RWPE2 (cell line): ENCODE measurements around the gene MS4A6A.
A peak's percentile ranks its signal among the peaks of the same experiment; 100 is the strongest.
"Not testable (repeated sequence)": the region's sequence is repeated elsewhere in the genome, so short reads cannot be mapped to it uniquely, and the experiment has no call there.

ENCODE experiments used
- ATAC-seq: fragments of 200-7000 bp; cut with Tn5 transposase; 3 replicates; pipeline ENCODE4 v1.9.1; 2021; ENCODE audit warnings: low read depth
- DNase-seq: peaks from one replicate; pipeline ENCODE4 v3.0.0-alpha.2; 2020; ENCODE audit warnings: low spot score
- H3K27ac ChIP-seq: fragments of 450-650 bp; 2 replicates; pipeline ENCODE4 v1.5.1; 2017; ENCODE audit warnings: mild to moderate bottlenecking; ENCODE audit not compliant: poor library complexity, severe bottlenecking
- H3K27me3 ChIP-seq: fragments of 250-450 bp; sonication (Bioruptor Pico); 2 replicates; pipeline ENCODE4 v1.5.1; 2021; ENCODE audit warnings: mild to moderate bottlenecking, moderate library complexity; ENCODE audit not compliant: insufficient read depth, poor library complexity, severe bottlenecking
- H3K36me3 ChIP-seq: fragments of 250-450 bp; sonication (Bioruptor Pico); 2 replicates; pipeline ENCODE4 v1.5.1; 2020; ENCODE audit warnings: low read depth, mild to moderate bottlenecking, moderate library complexity
- H3K4me1 ChIP-seq: fragments of 250-450 bp; sonication (Bioruptor Pico); 2 replicates; pipeline ENCODE4 v1.5.1; 2021; ENCODE audit warnings: mild to moderate bottlenecking, moderate library complexity; ENCODE audit not compliant: insufficient read depth, poor library complexity, severe bottlenecking
- H3K4me3 ChIP-seq: fragments of 250-450 bp; sonication (Bioruptor Pico); 2 replicates; pipeline ENCODE4 v1.5.1; 2021; ENCODE audit warnings: mild to moderate bottlenecking, moderate library complexity; ENCODE audit not compliant: severe bottlenecking
- H3K9me3 ChIP-seq: fragments of 250-450 bp; sonication (Bioruptor Pico); 2 replicates; pipeline ENCODE4 v1.5.1; 2021; ENCODE audit warnings: mild to moderate bottlenecking, moderate library complexity; ENCODE audit not compliant: severe bottlenecking
- CTCF ChIP-seq: fragments of 450-650 bp; IDR thresholded peaks from one replicate; pipeline ENCODE4 v1.5.1; 2017; ENCODE audit warnings: mild to moderate bottlenecking, moderate library complexity; ENCODE audit not compliant: poor library complexity, severe bottlenecking

MS4A6A gene

GRCh38 chr11:60130496-60130895 is 52.4 kb downstream of the MS4A6A start:
- DNase-seq, result no peak
- H3K9me3 ChIP-seq, result no peaks in the 10 kb centered on the region
- H3K27ac ChIP-seq, result no peak overlapping the region

GRCh38 chr11:60129853-60130252 is 53.0 kb downstream of the MS4A6A start:
- ATAC-seq, result no peak

More at GRCh38 chr11:60130496-60130895, 52.4 kb downstream of the MS4A6A start:
- ATAC-seq, result peak; percentile 74
- no peaks in the 10 kb centered on the region for H3K36me3 ChIP-seq
- peaks cover 22% of the 10 kb centered on the region for H3K4me1 ChIP-seq
- peak; percentile 76 for TF ChIP-seq CTCF
- H3K4me3 ChIP-seq, result no peak overlapping the region
- H3K27me3 ChIP-seq, result no peaks in the 10 kb centered on the region

GRCh38 chr11:60128866-60129265 is 54.0 kb downstream of the MS4A6A start:
- not testable (repeated sequence) for ATAC-seq, H3K9me3 ChIP-seq, H3K36me3 ChIP-seq, H3K4me3 ChIP-seq, DNase-seq, H3K27me3 ChIP-seq, H3K27ac ChIP-seq
- peaks cover 22% of the 10 kb centered on the region for H3K4me1 ChIP-seq

More at GRCh38 chr11:60129853-60130252, 53.0 kb downstream of the MS4A6A start:
- Histone ChIP-seq H3K27ac (no peak overlapping the region), H3K27me3 (no peaks in the 10 kb centered on the region), H3K9me3 (no peaks in the 10 kb centered on the region), H3K4me1 (peaks cover 22% of the 10 kb centered on the region), H3K4me3 (no peak overlapping the region), H3K36me3 (no peaks in the 10 kb centered on the region)
- TF ChIP-seq CTCF, result no peak
- no peak for DNase-seq

- Histone ChIP-seq H3K4me3 (no peak overlapping the region), H3K27me3 (no peaks in the 10 kb centered on the region), H3K4me1 (peaks cover 22% of the 10 kb centered on the region), H3K36me3 (no peaks in the 10 kb centered on the region), H3K27ac (peak overlapping the region; percentile 74), H3K9me3 (no peaks in the 10 kb centered on the region)
- no peak for ATAC-seq
- TF ChIP-seq CTCF, result no peak
- no peak for DNase-seq
These were observed 54.5 kb downstream of the MS4A6A start for GRCh38 chr11:60128376-60128775.

- Histone ChIP-seq H3K9me3 (no peaks in the 10 kb centered on the region), H3K27me3 (no peaks in the 10 kb centered on the region), H3K36me3 (no peaks in the 10 kb centered on the region), H3K27ac (peak overlapping the region; percentile 74), H3K4me1 (peaks cover 22% of the 10 kb centered on the region), H3K4me3 (no peak overlapping the region)
- DNase-seq (no peak), ATAC-seq (peak; percentile 70)
- TF ChIP-seq CTCF, result no peak
These were observed 55.5 kb downstream of the MS4A6A start for GRCh38 chr11:60127311-60127811.
